Smooth muscle cell (in vitro differentiated cells): ENCODE results near the gene PPM1A. TPM values are rescaled to one million over a fixed set of nuclear protein-coding genes. Genes with fewer than 3 reads are reported as not detected.
"Not testable (repeated sequence)": the region's sequence is repeated elsewhere in the genome, so short reads cannot be mapped to it uniquely, and the experiment has no call there.

Experiments
- DNase-seq: peaks from one replicate; lab custom pipeline; 2025; ENCODE audit not compliant: unreplicated experiment; lab: John Stamatoyannopoulos, UW
- H2AFZ ChIP-seq: fragments of 200-600 bp; sonication (generic); 2 replicates; pipeline ENCODE4 v1.6.0; 2016; ENCODE audit warnings: antibody characterized with exemption, low read depth, mild to moderate bottlenecking
- H3F3A ChIP-seq: fragments of 200-600 bp; sonication (generic); 2 replicates; pipeline ENCODE4 v1.6.0; 2017; ENCODE audit warnings: antibody characterized with exemption, low read depth
- H3K27ac ChIP-seq: fragments of 200-600 bp; sonication (generic); 2 replicates; pipeline ENCODE4 v1.5.1; 2016; ENCODE audit warnings: low read depth, mild to moderate bottlenecking
- H3K27me3 ChIP-seq: fragments of 200-600 bp; sonication (generic); 2 replicates; pipeline ENCODE4 v1.6.1; 2016; ENCODE audit warnings: low read depth, mild to moderate bottlenecking
- H3K36me3 ChIP-seq: fragments of 200-600 bp; sonication (generic); 2 replicates; pipeline ENCODE4 v1.5.1; 2016; ENCODE audit warnings: low read depth
- H3K4me1 ChIP-seq: fragments of 200-600 bp; sonication (generic); 2 replicates; pipeline ENCODE4 v1.5.1; 2016; ENCODE audit warnings: low read depth
- H3K4me2 ChIP-seq: fragments of 200-600 bp; sonication (generic); 2 replicates; pipeline ENCODE4 v1.6.0; 2016; ENCODE audit warnings: mild to moderate bottlenecking
- H3K4me3 ChIP-seq: fragments of 200-600 bp; sonication (generic); 2 replicates; pipeline ENCODE4 v1.5.1; 2016; ENCODE audit warnings: mild to moderate bottlenecking
- H3K79me2 ChIP-seq: fragments of 200-600 bp; sonication (generic); 2 replicates; pipeline ENCODE4 v1.6.0; 2016; ENCODE audit warnings: low read depth, mild to moderate bottlenecking
- H3K9ac ChIP-seq: fragments of 200-600 bp; sonication (generic); 2 replicates; pipeline ENCODE4 v1.6.0; 2016; ENCODE audit warnings: low read depth
- H3K9me3 ChIP-seq: fragments of 200-600 bp; sonication (generic); replicated peaks from 2 replicates; pipeline ENCODE4 v1.5.1; 2016; ENCODE audit warnings: low read depth
- H4K20me1 ChIP-seq: fragments of 200-600 bp; sonication (generic); 2 replicates; pipeline ENCODE4 v1.6.0; 2016; ENCODE audit warnings: low read depth
- WGBS: methylation state at CpG from one replicate; pipeline ENCODE4 v1.1.7; 2016; ENCODE audit warnings: low lambda C conversion rate; 5-methylcytosine and 5-hydroxymethylcytosine counted together
- polyA plus RNA-seq: library from polyadenylated mRNA; unstranded; fragments of >200 nt; fragmentation: Nextera tagmentation; extraction: Ambion mirVana; gene quantifications from 2 replicates; pipeline ENCODE4 v1.2.1, GENCODE V29; 2016
- total RNA-seq: library from RNA; depleted of rRNA; stranded (reverse); fragments of >200 nt; gene quantifications from 2 replicates; pipeline ENCODE4 v1.2.3, GENCODE V29; 2014
- TF ChIP-seq, protein P1 (sequence below): fragments of 200-600 bp; sonication (generic); IDR thresholded peaks from 2 replicates; pipeline ENCODE4 v1.5.1; 2017; ENCODE audit warnings: borderline replicate concordance, mild to moderate bottlenecking, antibody characterized with exemption; ENCODE audit not compliant: insufficient read depth, poor library complexity, severe bottlenecking

The PPM1A gene
- total and polyA plus RNA-seq, 2 experiments from 2014 or later, result 17.5 to 30.0 TPM

DNA sequence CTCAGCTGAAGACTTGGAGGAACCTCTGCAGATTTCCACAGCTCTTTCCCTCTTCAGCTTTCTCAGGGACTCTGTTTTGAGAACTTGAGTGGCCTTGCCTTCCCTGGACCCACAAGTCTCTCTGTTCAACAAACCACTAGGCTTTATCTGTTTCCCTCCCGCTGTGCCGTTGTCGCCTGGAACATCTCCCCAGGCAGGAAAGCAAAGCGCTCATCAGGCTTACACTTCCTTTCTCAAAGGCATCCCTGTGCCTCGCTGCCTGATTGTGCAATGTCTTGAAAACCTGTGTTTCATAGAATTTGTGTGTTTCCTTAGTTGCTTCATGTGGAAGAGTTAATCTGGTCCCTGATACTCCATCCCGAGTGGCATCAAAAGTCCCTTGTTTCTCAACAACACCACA is 64.1 kb downstream of the PPM1A start:
- Histone ChIP-seq H3F3A (no peaks in the 10 kb centered on the region), H3K4me1 (no peaks in the 10 kb centered on the region), H2AFZ (no peak overlapping the region), H3K4me2 (no peak overlapping the region), H3K9me3 (no peaks in the 10 kb centered on the region), H3K4me3 (no peak overlapping the region), H3K79me2 (no peaks in the 10 kb centered on the region), H3K27me3 (no peaks in the 10 kb centered on the region), H3K9ac (no peak overlapping the region), H3K27ac (no peak overlapping the region), H3K36me3 (no peaks in the 10 kb centered on the region), H4K20me1 (no peaks in the 10 kb centered on the region)
- TF ChIP-seq, protein P1, sequence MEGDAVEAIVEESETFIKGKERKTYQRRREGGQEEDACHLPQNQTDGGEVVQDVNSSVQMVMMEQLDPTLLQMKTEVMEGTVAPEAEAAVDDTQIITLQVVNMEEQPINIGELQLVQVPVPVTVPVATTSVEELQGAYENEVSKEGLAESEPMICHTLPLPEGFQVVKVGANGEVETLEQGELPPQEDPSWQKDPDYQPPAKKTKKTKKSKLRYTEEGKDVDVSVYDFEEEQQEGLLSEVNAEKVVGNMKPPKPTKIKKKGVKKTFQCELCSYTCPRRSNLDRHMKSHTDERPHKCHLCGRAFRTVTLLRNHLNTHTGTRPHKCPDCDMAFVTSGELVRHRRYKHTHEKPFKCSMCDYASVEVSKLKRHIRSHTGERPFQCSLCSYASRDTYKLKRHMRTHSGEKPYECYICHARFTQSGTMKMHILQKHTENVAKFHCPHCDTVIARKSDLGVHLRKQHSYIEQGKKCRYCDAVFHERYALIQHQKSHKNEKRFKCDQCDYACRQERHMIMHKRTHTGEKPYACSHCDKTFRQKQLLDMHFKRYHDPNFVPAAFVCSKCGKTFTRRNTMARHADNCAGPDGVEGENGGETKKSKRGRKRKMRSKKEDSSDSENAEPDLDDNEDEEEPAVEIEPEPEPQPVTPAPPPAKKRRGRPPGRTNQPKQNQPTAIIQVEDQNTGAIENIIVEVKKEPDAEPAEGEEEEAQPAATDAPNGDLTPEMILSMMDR, result no peak
- 77% methylated on average over 6 of the region's 6 CpGs for WGBS
- DNase-seq, result no peak

DNA sequence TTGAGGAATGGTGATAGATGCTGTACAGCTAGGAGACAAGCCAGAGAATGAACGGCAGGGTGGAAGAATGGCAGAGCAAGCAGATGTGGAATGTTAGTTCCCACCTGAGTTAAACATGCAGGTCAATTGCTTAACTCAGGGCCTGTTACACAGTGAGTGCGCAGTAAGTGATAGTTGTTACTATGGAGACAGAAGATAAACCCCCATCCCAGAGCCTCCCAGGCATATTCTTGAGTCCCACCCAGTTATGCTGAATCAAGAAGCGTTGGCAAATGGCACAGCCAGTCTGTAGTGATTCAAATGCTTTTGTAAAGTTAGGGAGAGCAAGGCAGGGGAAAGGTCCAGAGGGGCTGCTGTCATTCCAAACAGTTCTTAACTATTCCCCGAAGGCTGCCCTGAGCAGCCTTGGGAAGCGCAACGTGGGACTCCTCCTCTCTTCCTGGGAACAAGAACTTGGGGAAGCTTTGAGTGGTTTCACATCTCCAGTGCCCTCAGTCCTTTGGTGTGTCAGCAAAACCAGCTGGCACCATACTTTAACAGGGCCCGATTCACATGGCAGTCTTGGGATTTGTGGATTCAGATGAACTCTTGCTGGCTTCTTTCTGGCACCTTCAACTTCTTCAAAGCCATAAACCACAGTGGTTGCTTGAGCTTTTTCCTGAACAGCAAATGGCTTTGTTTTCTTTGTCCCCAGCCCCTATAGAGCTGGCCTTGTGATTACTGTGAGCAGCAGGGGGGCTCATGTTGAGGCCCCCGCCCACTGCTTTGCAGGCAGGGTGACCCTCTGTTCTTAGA is 66.4 kb downstream of the PPM1A start:
- no peaks in the 10 kb centered on the region for H3K79me2 ChIP-seq
- no peak overlapping the region for H3K27ac ChIP-seq
- H3K4me1 ChIP-seq, result no peaks in the 10 kb centered on the region
- no peak overlapping the region for H3K4me3 ChIP-seq
- no peaks in the 10 kb centered on the region for H4K20me1 ChIP-seq
- no peaks in the 10 kb centered on the region for H3K36me3 ChIP-seq
- TF ChIP-seq, protein P1, result no peak
- H3K9me3 ChIP-seq, result no peaks in the 10 kb centered on the region
- H3K9ac ChIP-seq, result no peak overlapping the region
- H3K4me2 ChIP-seq, result no peak overlapping the region
- H3F3A ChIP-seq, result no peaks in the 10 kb centered on the region
- 74% methylated on average over 8 of the region's 8 CpGs for WGBS
- DNase-seq, result no peak
- no peak overlapping the region for H2AFZ ChIP-seq
- H3K27me3 ChIP-seq, result no peaks in the 10 kb centered on the region

DNA sequence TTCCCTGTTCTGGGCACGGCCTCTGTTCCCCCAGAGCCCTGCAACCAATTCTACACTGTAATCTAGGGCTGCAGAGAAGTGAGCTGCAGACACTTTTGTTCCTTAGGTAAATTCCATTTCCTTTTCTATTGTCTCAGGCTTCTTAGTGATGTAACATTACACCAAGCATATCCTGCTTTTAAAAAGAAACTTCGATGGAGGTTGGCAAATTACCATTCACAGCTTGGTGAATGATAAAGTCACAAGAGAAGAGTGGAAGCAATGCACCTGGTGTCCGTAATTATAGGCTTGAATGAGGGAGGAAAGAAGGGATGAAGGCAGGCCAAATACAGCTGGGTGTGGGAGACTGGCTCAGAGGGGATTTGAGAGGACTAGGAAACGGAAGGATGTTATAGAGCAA is 68.6 kb downstream of the PPM1A start:
- Histone ChIP-seq H3K4me2 (no peak overlapping the region), H3K9ac (no peak overlapping the region), H3K27ac (no peak overlapping the region), H3K4me1 (no peaks in the 10 kb centered on the region), H2AFZ (no peak overlapping the region), H3K4me3 (no peak overlapping the region), H3K36me3 (no peaks in the 10 kb centered on the region), H3K27me3 (no peaks in the 10 kb centered on the region), H3K9me3 (no peaks in the 10 kb centered on the region), H3K79me2 (no peaks in the 10 kb centered on the region), H3F3A (no peaks in the 10 kb centered on the region), H4K20me1 (no peaks in the 10 kb centered on the region)
- TF ChIP-seq, protein P1, result no peak
- 52% methylated on average over 4 of the region's 4 CpGs for WGBS
- no peak for DNase-seq

DNA sequence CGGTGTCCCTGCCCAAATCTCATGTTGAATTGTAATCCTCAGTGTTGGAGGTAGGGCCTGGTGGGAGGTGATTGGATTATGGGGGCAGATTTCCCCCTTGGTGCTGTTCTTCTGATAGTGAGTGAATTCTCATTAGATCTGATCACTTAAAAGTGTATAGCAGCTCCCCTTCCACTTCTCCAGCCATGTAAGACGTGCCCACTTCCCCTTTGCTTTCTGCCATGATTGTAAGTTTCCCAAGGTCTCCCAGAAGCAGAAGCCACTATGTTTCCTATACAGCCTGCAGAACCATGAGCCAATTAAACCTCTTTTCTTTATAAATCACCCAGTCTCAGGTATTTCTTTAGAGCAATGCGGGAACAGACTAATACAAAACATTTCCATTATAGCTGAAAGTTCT is 71.8 kb downstream of the PPM1A start:
- not testable (repeated sequence) for H3K27ac ChIP-seq, H3F3A ChIP-seq, H3K9me3 ChIP-seq, H4K20me1 ChIP-seq, H3K27me3 ChIP-seq, H3K4me3 ChIP-seq, H3K4me2 ChIP-seq, DNase-seq, H3K36me3 ChIP-seq, H3K4me1 ChIP-seq, H3K79me2 ChIP-seq, H2AFZ ChIP-seq, H3K9ac ChIP-seq
- 91% methylated on average over 3 of the region's 3 CpGs for WGBS
